ENCODE data around the gene ADGRD1. TPM values are rescaled to one million over a fixed set of nuclear protein-coding genes. Genes with fewer than 3 reads are reported as not detected.

The ADGRD1 gene
- total RNA-seq, 1 experiment from 2014 or later, result 0.77 TPM

DNA sequence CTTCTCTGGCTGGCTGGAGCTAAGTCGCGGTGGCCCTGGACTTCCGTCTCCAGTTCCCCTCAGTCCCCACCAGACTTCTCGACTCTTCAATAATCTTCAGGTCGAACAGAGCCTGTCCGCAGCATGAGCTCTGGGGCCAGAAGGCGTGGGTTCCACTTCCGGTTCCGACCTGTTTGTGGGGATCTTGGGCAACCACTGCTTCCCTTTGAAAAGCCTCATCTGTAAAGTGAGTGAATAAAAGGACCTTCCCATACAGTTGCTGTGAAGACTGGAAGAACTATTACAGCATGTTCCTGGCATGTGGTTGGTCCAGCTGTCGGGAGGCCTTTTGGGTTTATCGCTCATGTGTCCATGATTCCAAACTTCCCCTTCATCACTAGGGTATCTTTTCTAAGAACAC is 19.4 kb downstream of the ADGRD1 start:
- DNase-seq (ENCODE audit: low spot score) (no peak), ATAC-seq (no peak)
- ChIA-PET POLR2A (no interaction called here), CTCF (no interaction called here)
- H3K9me3 Mint-ChIP-seq, result peaks cover 4% of the 10 kb centered on the region; the same call in 1 of the 2 replicates
- H3K27me3 Mint-ChIP-seq (ENCODE audit: low read depth), result no peaks in the 10 kb centered on the region
- H3K4me3 Mint-ChIP-seq, result no peak overlapping the region
- peaks cover 3% of the 10 kb centered on the region; the same call in 1 of the 2 replicates for H3K4me1 Mint-ChIP-seq
- H3K36me3 Mint-ChIP-seq, result no peaks in the 10 kb centered on the region
- TF ChIP-seq ELF4 (CRISPR knock-in tag; IDR thresholded peaks at IDR 0.05; ENCODE audit: low read depth), result no peak
- TF ChIP-seq ZNF416 (CRISPR knock-in tag; IDR thresholded peaks at IDR 0.05), result no peak
- TF ChIP-seq, protein P1, sequence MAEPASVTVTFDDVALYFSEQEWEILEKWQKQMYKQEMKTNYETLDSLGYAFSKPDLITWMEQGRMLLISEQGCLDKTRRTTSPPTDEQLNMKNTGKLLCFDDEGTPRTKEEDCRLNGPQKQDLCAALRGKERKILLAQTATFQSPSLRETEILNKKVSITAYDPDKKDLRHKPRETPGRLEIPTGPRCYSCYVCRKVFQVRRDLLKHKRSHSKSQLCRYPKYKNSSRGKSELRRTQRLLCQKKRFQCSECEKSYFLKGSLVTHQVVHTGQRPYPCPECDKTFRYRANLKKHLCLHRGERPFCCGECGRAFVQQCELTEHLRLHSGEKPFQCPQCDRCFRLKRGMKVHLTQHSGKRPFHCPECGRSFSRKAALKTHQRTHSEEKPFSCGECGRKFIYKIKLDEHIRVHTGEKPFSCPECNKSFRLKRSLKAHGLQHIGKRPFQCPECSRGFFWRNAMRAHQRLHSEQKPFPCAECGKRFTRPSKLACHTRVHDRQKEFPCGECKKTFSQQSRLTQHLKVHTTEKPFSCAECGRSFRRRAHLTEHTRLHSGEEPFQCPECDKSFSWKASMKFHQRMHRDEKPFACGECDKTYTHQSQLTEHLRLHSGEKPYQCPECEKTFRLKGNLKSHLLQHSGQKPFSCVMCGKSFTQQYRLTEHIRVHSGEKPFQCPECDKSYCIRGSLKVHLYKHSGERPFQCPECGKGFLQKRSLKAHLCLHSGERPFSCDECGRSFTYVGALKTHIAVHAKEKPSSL (CRISPR knock-in tag; conservative IDR thresholded peaks at IDR 0.05), result no peak
- no peak for TF ChIP-seq SMAD3 (CRISPR knock-in tag; IDR thresholded peaks at IDR 0.05; ENCODE audit: borderline replicate concordance)
- TF ChIP-seq HMGA2 (CRISPR knock-in tag; IDR thresholded peaks at IDR 0.05), result no peak
- TF ChIP-seq SMAD4 (CRISPR knock-in tag; IDR thresholded peaks at IDR 0.05), result no peak
- TF ChIP-seq NFATC4 (CRISPR knock-in tag; IDR thresholded peaks at IDR 0.05), result no peak
- TF ChIP-seq, protein P2, sequence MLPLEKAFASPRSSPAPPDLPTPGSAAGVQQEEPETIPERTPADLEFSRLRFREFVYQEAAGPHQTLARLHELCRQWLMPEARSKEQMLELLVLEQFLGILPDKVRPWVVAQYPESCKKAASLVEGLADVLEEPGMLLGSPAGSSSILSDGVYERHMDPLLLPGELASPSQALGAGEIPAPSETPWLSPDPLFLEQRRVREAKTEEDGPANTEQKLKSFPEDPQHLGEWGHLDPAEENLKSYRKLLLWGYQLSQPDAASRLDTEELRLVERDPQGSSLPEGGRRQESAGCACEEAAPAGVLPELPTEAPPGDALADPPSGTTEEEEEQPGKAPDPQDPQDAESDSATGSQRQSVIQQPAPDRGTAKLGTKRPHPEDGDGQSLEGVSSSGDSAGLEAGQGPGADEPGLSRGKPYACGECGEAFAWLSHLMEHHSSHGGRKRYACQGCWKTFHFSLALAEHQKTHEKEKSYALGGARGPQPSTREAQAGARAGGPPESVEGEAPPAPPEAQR (CRISPR knock-in tag; IDR thresholded peaks at IDR 0.05), result no peak
- TF ChIP-seq, protein P3, sequence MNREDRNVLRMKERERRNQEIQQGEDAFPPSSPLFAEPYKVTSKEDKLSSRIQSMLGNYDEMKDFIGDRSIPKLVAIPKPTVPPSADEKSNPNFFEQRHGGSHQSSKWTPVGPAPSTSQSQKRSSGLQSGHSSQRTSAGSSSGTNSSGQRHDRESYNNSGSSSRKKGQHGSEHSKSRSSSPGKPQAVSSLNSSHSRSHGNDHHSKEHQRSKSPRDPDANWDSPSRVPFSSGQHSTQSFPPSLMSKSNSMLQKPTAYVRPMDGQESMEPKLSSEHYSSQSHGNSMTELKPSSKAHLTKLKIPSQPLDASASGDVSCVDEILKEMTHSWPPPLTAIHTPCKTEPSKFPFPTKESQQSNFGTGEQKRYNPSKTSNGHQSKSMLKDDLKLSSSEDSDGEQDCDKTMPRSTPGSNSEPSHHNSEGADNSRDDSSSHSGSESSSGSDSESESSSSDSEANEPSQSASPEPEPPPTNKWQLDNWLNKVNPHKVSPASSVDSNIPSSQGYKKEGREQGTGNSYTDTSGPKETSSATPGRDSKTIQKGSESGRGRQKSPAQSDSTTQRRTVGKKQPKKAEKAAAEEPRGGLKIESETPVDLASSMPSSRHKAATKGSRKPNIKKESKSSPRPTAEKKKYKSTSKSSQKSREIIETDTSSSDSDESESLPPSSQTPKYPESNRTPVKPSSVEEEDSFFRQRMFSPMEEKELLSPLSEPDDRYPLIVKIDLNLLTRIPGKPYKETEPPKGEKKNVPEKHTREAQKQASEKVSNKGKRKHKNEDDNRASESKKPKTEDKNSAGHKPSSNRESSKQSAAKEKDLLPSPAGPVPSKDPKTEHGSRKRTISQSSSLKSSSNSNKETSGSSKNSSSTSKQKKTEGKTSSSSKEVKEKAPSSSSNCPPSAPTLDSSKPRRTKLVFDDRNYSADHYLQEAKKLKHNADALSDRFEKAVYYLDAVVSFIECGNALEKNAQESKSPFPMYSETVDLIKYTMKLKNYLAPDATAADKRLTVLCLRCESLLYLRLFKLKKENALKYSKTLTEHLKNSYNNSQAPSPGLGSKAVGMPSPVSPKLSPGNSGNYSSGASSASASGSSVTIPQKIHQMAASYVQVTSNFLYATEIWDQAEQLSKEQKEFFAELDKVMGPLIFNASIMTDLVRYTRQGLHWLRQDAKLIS (CRISPR knock-in tag; IDR thresholded peaks at IDR 0.05; ENCODE audit: borderline replicate concordance), result no peak
- no peak for TF ChIP-seq NR3C1 (CRISPR knock-in tag; conservative IDR thresholded peaks at IDR 0.05; ENCODE audit: low read depth)
- TF ChIP-seq NR2C2 (CRISPR knock-in tag; IDR thresholded peaks at IDR 0.05), result no peak
- TF ChIP-seq ZBTB21 (CRISPR knock-in tag; IDR thresholded peaks at IDR 0.05; ENCODE audit: borderline replicate concordance), result no peak
- TF ChIP-seq, protein P4, sequence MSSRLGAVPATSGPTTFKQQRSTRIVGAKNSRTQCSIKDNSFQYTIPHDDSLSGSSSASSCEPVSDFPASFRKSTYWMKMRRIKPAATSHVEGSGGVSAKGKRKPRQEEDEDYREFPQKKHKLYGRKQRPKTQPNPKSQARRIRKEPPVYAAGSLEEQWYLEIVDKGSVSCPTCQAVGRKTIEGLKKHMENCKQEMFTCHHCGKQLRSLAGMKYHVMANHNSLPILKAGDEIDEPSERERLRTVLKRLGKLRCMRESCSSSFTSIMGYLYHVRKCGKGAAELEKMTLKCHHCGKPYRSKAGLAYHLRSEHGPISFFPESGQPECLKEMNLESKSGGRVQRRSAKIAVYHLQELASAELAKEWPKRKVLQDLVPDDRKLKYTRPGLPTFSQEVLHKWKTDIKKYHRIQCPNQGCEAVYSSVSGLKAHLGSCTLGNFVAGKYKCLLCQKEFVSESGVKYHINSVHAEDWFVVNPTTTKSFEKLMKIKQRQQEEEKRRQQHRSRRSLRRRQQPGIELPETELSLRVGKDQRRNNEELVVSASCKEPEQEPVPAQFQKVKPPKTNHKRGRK (CRISPR knock-in tag; IDR thresholded peaks at IDR 0.05; ENCODE audit: borderline replicate concordance), result no peak
- no peak overlapping the region for H3K27ac Mint-ChIP-seq

DNA sequence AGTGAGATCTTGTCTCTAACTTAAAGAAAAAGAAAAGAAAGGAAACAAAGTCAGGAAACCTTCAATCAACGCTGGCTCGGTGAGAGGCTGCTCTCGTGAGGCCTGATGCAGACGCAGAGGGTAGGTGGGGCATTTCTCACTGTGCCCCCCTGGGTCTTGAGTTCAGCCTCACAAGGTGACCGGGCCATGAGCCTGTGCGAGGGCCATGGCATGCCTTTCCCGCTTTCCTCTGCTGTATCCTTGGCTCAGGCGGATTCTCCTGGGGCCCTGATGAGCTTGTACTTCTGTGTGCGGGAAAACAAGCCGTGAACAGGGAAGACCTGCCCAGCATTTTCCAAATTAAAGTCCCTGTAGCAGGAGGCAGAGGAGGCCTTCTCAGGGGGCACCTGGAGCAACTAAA is 20.2 kb downstream of the ADGRD1 start:
- DNase-seq (ENCODE audit: low spot score), result no peak
- ATAC-seq, result no peak
- Mint-ChIP-seq H3K4me1 (peaks cover 3% of the 10 kb centered on the region; the same call in 1 of the 2 replicates), H3K27ac (no peak overlapping the region), H3K27me3 (ENCODE audit: low read depth) (no peaks in the 10 kb centered on the region), H3K9me3 (peaks cover 3% of the 10 kb centered on the region; the same call in 1 of the 2 replicates), H3K36me3 (no peaks in the 10 kb centered on the region), H3K4me3 (no peak overlapping the region)
- CTCF ChIA-PET, result no interaction called here
- POLR2A ChIA-PET, result no interaction called here
- TF ChIP-seq NFE2L1 (CRISPR knock-in tag; IDR thresholded peaks at IDR 0.05) (no peak), EMX1 (CRISPR knock-in tag; IDR thresholded peaks at IDR 0.05) (no peak), NFYB (CRISPR knock-in tag; conservative IDR thresholded peaks at IDR 0.05; ENCODE audit: low read depth) (no peak)
- TF ChIP-seq, protein P5, sequence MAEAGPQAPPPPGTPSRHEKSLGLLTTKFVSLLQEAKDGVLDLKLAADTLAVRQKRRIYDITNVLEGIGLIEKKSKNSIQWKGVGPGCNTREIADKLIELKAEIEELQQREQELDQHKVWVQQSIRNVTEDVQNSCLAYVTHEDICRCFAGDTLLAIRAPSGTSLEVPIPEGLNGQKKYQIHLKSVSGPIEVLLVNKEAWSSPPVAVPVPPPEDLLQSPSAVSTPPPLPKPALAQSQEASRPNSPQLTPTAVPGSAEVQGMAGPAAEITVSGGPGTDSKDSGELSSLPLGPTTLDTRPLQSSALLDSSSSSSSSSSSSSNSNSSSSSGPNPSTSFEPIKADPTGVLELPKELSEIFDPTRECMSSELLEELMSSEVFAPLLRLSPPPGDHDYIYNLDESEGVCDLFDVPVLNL (CRISPR knock-in tag; IDR thresholded peaks at IDR 0.05; ENCODE audit: borderline replicate concordance, low read depth), result no peak
- TF ChIP-seq, protein P6, sequence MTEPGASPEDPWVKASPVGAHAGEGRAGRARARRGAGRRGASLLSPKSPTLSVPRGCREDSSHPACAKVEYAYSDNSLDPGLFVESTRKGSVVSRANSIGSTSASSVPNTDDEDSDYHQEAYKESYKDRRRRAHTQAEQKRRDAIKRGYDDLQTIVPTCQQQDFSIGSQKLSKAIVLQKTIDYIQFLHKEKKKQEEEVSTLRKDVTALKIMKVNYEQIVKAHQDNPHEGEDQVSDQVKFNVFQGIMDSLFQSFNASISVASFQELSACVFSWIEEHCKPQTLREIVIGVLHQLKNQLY (CRISPR knock-in tag; IDR thresholded peaks at IDR 0.05), result no peak
- TF ChIP-seq, protein P7, sequence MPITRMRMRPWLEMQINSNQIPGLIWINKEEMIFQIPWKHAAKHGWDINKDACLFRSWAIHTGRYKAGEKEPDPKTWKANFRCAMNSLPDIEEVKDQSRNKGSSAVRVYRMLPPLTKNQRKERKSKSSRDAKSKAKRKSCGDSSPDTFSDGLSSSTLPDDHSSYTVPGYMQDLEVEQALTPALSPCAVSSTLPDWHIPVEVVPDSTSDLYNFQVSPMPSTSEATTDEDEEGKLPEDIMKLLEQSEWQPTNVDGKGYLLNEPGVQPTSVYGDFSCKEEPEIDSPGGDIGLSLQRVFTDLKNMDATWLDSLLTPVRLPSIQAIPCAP (CRISPR knock-in tag; IDR thresholded peaks at IDR 0.05), result no peak
- TF ChIP-seq, protein P8, sequence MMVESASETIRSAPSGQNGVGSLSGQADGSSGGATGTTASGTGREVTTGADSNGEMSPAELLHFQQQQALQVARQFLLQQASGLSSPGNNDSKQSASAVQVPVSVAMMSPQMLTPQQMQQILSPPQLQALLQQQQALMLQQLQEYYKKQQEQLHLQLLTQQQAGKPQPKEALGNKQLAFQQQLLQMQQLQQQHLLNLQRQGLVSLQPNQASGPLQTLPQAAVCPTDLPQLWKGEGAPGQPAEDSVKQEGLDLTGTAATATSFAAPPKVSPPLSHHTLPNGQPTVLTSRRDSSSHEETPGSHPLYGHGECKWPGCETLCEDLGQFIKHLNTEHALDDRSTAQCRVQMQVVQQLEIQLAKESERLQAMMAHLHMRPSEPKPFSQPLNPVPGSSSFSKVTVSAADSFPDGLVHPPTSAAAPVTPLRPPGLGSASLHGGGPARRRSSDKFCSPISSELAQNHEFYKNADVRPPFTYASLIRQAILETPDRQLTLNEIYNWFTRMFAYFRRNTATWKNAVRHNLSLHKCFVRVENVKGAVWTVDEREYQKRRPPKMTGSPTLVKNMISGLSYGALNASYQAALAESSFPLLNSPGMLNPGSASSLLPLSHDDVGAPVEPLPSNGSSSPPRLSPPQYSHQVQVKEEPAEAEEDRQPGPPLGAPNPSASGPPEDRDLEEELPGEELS (CRISPR knock-in tag; IDR thresholded peaks at IDR 0.05), result no peak
- TF ChIP-seq, protein P2 (CRISPR knock-in tag; IDR thresholded peaks at IDR 0.05), result no peak

Data from WTC11 (cell line).